Neural progenitor cell (in vitro differentiated cells): Measurements from ENCODE around the gene DCP2. TPM values are rescaled to one million over a fixed set of nuclear protein-coding genes. Genes with fewer than 3 reads are reported as not detected.

Experiments
- DNase-seq: peaks from one replicate; pipeline ENCODE4 v3.0.0-alpha.2; 2016; ENCODE audit warnings: low spot score
- H2AFZ ChIP-seq: fragments of 200-600 bp; sonication (generic); replicated peaks from 2 replicates; pipeline ENCODE4 v1.6.1; 2016; ENCODE audit warnings: antibody characterized with exemption
- H3F3A ChIP-seq: fragments of 200-600 bp; sonication (generic); 2 replicates; pipeline ENCODE4 v1.6.1; 2016; ENCODE audit warnings: antibody characterized with exemption, low read depth
- H3K27ac ChIP-seq: fragments of 200-600 bp; sonication (generic); 2 replicates; pipeline ENCODE4 v1.5.1; 2016; ENCODE audit warnings: mild to moderate bottlenecking
- H3K27me3 ChIP-seq: fragments of 200-600 bp; sonication (generic); 2 replicates; pipeline ENCODE4 v1.6.1; 2016; ENCODE audit warnings: mild to moderate bottlenecking, moderate library complexity
- H3K36me3 ChIP-seq: fragments of 200-600 bp; sonication (generic); 2 replicates; pipeline ENCODE4 v1.5.1; 2016
- H3K4me1 ChIP-seq: fragments of 200-600 bp; sonication (generic); 2 replicates; pipeline ENCODE4 v1.6.1; 2016; ENCODE audit warnings: mixed run types
- H3K4me2 ChIP-seq: fragments of 200-600 bp; sonication (generic); 2 replicates; pipeline ENCODE4 v1.6.1; 2016
- H3K4me3 ChIP-seq: fragments of 200-600 bp; sonication (generic); 2 replicates; pipeline ENCODE4 v1.5.1; 2016
- H3K79me2 ChIP-seq: fragments of 200-600 bp; sonication (generic); 2 replicates; pipeline ENCODE4 v1.6.1; 2016; ENCODE audit warnings: low read depth
- H3K9ac ChIP-seq: fragments of 200-600 bp; sonication (generic); 2 replicates; pipeline ENCODE4 v1.6.1; 2016
- H3K9me3 ChIP-seq: fragments of 200-600 bp; sonication (generic); 2 replicates; pipeline ENCODE4 v1.5.1; 2016; ENCODE audit warnings: low read depth
- H4K20me1 ChIP-seq: fragments of 200-600 bp; sonication (generic); 2 replicates; pipeline ENCODE4 v1.6.1; 2016; ENCODE audit warnings: low read depth
- H3K27ac Mint-ChIP-seq: 3 replicates; pipeline ENCODE4 v1.8.0; 2021; ENCODE audit warnings: mixed read lengths
- H3K27me3 Mint-ChIP-seq: 2 replicates; pipeline ENCODE4 v1.8.0; 2022; ENCODE audit warnings: low read depth, mild to moderate bottlenecking, inconsistent platforms, moderate library complexity, mixed read lengths; ENCODE audit not compliant: insufficient read depth
- H3K36me3 Mint-ChIP-seq: 3 replicates; pipeline ENCODE4 v1.8.0; 2021; ENCODE audit warnings: mixed read lengths
- H3K4me1 Mint-ChIP-seq: 3 replicates; pipeline ENCODE4 v1.8.0; 2021; ENCODE audit warnings: mixed read lengths
- H3K4me3 Mint-ChIP-seq: 3 replicates; pipeline ENCODE4 v1.8.0; 2021; ENCODE audit warnings: mild to moderate bottlenecking, moderate library complexity, mixed read lengths
- H3K9me3 Mint-ChIP-seq: 3 replicates; pipeline ENCODE4 v1.8.0; 2020; ENCODE audit warnings: mixed read lengths
- EZH2 ChIP-seq: fragments of 200-600 bp; sonication (generic); IDR thresholded peaks from 2 replicates; pipeline ENCODE4 v1.6.1; 2017; ENCODE audit warnings: antibody characterized with exemption, mild to moderate bottlenecking, moderate library complexity
- EZH2phosphoT487 ChIP-seq: fragments of 200-600 bp; sonication (generic); IDR thresholded peaks from 2 replicates; pipeline ENCODE4 v1.6.1; 2017; ENCODE audit warnings: antibody characterized with exemption
- total RNA-seq: library from RNA; depleted of rRNA; stranded (reverse); fragments of >200 nt; gene quantifications from 2 replicates; pipeline ENCODE4 v1.2.3, GENCODE V29; 2015; ENCODE audit warnings: low replicate concordance
- TF ChIP-seq, protein P1 (sequence below): fragments of 200-600 bp; sonication (generic); IDR thresholded peaks from 2 replicates; pipeline ENCODE4 v1.5.1; 2017; ENCODE audit warnings: antibody characterized with exemption, mild to moderate bottlenecking

Gene DCP2
- total RNA-seq, 1 donor from 2014 or later: 174 TPM

DNA sequence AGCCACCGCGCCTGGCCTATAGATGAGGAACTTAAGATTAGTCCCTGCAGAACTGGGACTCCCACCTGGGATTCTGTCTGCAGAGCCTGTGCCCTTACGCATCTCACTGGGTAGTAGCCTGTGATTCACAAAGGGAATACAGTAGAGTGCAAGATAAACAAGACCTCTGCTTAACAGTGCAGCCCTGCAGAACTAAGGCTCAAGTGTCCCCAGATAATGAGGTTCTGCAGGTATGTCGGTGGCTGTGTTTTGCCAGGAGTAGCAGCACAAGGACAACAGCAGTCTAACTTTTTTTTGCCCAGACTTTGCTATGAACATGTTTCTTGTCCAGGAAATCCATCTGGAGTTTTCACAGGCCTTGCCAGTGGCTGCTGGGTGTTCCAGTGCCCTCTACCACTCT lies 59.7 kb downstream of the DCP2 start:
- no peak overlapping the region for H2AFZ ChIP-seq
- peaks cover 6% of the 10 kb centered on the region for H3K27me3 Mint-ChIP-seq
- H3K36me3 Mint-ChIP-seq: peaks cover 2% of the 10 kb centered on the region

DNA sequence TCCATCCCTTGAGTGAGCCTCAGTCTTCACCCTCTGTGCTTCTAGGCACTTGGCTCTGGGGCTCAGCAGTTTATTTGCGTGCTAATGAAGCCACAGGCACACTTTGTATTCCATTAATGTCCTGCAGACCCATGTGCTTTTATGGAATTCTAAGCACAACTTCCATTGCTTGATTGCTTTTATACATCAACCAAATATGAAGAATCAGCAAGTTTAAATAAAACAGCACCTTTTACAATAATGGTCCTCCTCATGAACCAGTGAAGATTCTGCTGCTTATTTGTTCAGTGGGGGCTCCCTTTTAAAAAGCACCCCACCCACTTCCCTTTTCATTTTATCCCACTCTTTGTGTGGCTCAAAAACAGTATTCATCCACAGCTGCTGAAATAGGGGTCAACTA lies 60.2 kb downstream of the DCP2 start:
- H3K27ac Mint-ChIP-seq: no peak overlapping the region

More for the DNA sequence above, 59.7 kb downstream of the DCP2 start:
- Histone ChIP-seq H3K27ac (no peak overlapping the region), H3K36me3 (no peaks in the 10 kb centered on the region), H3K79me2 (no peaks in the 10 kb centered on the region), H4K20me1 (no peaks in the 10 kb centered on the region), H3K4me1 (peaks cover 16% of the 10 kb centered on the region), H3K9me3 (no peaks in the 10 kb centered on the region), H3K4me3 (no peak overlapping the region), H3K27me3 (no peaks in the 10 kb centered on the region), H3K4me2 (no peak overlapping the region), H3F3A (peaks cover 9% of the 10 kb centered on the region), H3K9ac (no peak overlapping the region)
- Mint-ChIP-seq H3K4me3 (no peak overlapping the region), H3K4me1 (peaks cover 18% of the 10 kb centered on the region), H3K9me3 (no peaks in the 10 kb centered on the region), H3K27ac (no peak overlapping the region)
- TF ChIP-seq EZH2: no peak
- TF ChIP-seq, protein P1, sequence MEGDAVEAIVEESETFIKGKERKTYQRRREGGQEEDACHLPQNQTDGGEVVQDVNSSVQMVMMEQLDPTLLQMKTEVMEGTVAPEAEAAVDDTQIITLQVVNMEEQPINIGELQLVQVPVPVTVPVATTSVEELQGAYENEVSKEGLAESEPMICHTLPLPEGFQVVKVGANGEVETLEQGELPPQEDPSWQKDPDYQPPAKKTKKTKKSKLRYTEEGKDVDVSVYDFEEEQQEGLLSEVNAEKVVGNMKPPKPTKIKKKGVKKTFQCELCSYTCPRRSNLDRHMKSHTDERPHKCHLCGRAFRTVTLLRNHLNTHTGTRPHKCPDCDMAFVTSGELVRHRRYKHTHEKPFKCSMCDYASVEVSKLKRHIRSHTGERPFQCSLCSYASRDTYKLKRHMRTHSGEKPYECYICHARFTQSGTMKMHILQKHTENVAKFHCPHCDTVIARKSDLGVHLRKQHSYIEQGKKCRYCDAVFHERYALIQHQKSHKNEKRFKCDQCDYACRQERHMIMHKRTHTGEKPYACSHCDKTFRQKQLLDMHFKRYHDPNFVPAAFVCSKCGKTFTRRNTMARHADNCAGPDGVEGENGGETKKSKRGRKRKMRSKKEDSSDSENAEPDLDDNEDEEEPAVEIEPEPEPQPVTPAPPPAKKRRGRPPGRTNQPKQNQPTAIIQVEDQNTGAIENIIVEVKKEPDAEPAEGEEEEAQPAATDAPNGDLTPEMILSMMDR: no peak
- no peak for TF ChIP-seq EZH2phosphoT487
- no peak for DNase-seq

DNA sequence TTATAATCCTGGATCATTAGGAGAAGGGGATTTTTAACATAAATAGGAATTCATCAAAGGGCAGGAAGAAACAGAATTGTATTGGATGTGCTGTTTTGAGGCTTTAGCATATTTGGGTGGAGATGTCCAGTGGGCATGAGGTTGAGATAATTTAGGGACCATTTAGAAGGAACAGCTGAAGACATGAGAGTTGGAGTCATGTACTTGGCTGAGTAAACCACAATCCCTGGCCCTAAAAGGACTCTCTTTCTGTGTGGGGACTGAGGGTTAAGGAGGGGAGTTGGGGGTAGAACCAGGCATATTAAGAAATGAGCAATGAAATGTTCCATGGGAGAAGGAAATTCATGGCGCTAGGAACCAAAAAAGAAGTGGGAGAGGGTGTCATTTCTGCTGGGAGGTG lies 61.5 kb downstream of the DCP2 start:
- no peaks in the 10 kb centered on the region for H3K9me3 Mint-ChIP-seq

More for the DNA sequence above, 60.2 kb downstream of the DCP2 start:
- Histone ChIP-seq H3K36me3 (no peaks in the 10 kb centered on the region), H3K4me3 (no peak overlapping the region), H3K79me2 (no peaks in the 10 kb centered on the region), H3K9ac (no peak overlapping the region), H3K4me2 (no peak overlapping the region), H4K20me1 (no peaks in the 10 kb centered on the region), H2AFZ (no peak overlapping the region), H3F3A (peaks cover 9% of the 10 kb centered on the region), H3K27ac (no peak overlapping the region), H3K9me3 (no peaks in the 10 kb centered on the region), H3K4me1 (peaks cover 12% of the 10 kb centered on the region), H3K27me3 (no peaks in the 10 kb centered on the region)
- Mint-ChIP-seq H3K4me1 (peaks cover 18% of the 10 kb centered on the region), H3K4me3 (no peak overlapping the region), H3K36me3 (peaks cover 2% of the 10 kb centered on the region), H3K27me3 (peaks cover 6% of the 10 kb centered on the region), H3K9me3 (no peaks in the 10 kb centered on the region)
- TF ChIP-seq, protein P1: no peak
- TF ChIP-seq EZH2 (no peak), EZH2phosphoT487 (no peak)
- no peak for DNase-seq

More for the DNA sequence above, 61.5 kb downstream of the DCP2 start:
- H3K27me3 ChIP-seq: no peaks in the 10 kb centered on the region
- peaks cover 9% of the 10 kb centered on the region for H3F3A ChIP-seq
- H3K36me3 ChIP-seq: no peaks in the 10 kb centered on the region
- peaks cover 12% of the 10 kb centered on the region for H3K4me1 ChIP-seq
- no peaks in the 10 kb centered on the region for H4K20me1 ChIP-seq
- H3K4me3 ChIP-seq: no peak overlapping the region
- DNase-seq: no peak
- H3K36me3 Mint-ChIP-seq: peaks cover 2% of the 10 kb centered on the region
- no peaks in the 10 kb centered on the region for H3K9me3 ChIP-seq
- no peaks in the 10 kb centered on the region for H3K79me2 ChIP-seq
- H3K27me3 Mint-ChIP-seq: peaks cover 3% of the 10 kb centered on the region
- H2AFZ ChIP-seq: no peak overlapping the region
- peaks cover 18% of the 10 kb centered on the region for H3K4me1 Mint-ChIP-seq
- H3K27ac ChIP-seq: no peak overlapping the region
- no peak overlapping the region for H3K27ac Mint-ChIP-seq
- H3K4me2 ChIP-seq: no peak overlapping the region
- H3K4me3 Mint-ChIP-seq: no peak overlapping the region
- H3K9ac ChIP-seq: no peak overlapping the region
- no peak for TF ChIP-seq EZH2
- TF ChIP-seq EZH2phosphoT487: no peak
- TF ChIP-seq, protein P1: no peak
